HG03442 (cell line): ENCODE results near the gene PLEKHA7.

ENCODE experiments used
- ATAC-seq: cut with Tn5 transposase; IDR thresholded peaks from one replicate; pipeline ENCODE4 v1.9.1; 2021; ENCODE audit warnings: mild to moderate bottlenecking, moderate library complexity; ENCODE audit not compliant: unreplicated experiment

PLEKHA7 gene

DNA sequence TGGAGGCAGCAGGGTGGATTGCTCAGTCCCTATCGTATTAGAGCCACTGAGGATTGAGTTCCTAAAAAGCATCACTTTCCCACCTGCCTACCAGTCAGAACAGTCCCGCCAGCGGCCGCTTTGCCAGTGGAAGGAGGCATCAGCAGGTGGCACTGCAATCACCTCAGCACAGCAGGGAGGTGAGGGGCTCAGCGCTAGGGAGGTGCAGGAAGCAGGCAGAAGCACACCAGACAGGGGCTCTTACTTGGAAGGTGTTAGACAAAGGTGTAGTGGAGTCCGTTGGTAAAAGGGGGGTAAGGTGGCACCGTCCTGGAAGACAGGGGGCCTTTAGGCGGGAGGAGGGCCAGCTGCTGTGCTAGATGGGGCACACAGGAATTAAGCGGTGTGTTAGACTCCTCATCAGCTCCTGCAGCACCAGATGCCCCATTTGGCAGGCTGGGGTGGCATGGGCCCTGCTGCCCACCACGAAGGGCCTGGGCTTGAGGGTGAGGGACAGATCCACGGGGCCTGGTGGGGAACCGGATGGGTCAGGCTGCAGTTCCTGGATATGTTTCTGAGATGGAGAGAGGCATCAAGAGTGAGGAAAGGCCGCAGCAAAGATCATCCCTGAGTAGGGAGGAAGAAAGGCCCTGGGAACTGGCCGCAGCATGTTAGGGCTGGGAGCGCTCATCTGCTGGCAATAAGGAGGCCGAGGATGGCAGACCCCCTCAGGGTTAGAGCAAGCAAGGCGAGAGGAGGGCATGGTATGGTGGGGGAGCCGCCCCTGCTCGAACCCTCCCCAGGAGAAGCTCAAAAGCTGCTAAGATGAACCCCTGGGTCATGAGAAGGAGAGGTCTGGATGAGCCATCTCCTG, 233.3 kb downstream of the PLEKHA7 start:
- no peak for ATAC-seq

GRCh38 chr11:16780146-16780545, 234.1 kb downstream of the PLEKHA7 start:
- ATAC-seq = no peak

GRCh38 chr11:16779436-16779835, 234.8 kb downstream of the PLEKHA7 start:
- no peak for ATAC-seq

- ATAC-seq = no peak
These were observed 235.3 kb downstream of the PLEKHA7 start for GRCh38 chr11:16778876-16779275.

- ATAC-seq = no peak
These were observed 235.9 kb downstream of the PLEKHA7 start for GRCh38 chr11:16778286-16778685.

GRCh38 chr11:16777613-16777975, 236.6 kb downstream of the PLEKHA7 start:
- ATAC-seq = no peak

DNA sequence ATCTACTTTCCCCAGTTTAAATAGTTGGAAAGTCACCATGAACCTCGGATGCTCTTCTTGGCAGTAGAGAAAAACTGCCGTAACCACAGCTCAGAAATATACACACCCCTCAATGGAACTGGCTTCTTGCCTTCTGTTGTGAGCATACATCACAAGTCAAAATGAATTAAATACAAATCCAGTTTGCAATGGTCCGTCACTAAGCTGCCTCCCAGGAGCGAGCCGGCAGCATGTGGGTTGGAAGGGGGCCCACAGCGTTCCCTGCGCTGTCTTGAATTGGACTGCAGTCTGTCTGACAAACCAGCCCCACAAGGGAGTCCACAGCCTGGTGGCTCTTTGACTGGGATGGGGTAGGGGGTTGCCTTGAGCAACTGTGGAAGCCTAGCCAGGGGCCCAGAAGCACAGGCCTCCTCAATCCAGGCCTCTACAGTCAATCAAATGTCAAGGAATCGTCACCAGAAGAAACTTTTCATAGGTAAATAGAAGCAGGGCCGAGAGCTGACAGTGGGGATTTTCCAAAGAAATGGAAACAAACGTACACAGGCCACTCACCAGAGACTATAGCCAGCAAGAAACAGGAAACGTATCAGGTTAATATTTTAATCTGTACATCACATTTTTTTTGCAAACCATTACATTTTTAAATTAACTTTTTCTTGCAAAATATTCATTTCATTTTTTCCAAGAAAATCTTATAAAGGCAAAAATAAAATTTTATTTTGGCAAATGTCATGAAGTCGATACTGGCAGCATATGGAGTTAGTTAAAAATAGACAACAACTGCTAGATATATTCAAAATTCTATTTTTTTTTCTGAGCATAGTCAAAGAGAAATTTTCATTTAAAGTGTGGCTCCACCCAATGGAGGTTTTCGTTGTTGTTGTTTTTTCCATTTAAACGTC, 237.3 kb downstream of the PLEKHA7 start:
- no peak for ATAC-seq

DNA sequence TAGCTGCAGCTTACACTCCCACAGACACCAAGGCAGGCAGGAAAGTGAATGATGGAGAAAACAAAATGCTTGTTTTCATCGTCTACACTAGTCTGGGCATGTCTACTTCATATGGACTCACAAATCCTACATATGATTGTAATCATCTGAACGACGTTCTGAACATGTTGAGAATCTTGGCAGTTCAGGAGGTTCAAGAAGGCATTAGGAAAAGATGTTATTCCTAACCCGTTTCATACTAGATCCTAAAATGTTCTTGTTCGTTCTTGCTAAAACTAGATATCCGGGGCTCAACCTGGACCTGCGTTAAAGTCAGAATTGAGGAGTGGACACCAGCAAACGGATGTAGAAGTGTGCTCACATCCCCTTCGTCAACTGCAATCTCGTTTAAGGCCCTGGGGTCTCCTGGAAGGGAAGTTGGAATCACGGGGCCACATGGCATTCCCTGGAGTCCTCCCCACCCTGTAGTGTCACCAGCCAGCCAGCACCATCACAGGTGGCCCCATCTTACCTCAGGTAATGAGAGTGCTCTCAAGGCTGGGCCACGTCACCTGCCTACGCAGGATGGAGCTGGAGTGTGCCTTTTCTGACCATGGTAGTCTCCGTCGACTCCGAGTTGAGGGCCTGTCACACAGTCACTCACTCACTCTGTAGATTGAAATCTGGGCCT, 238.5 kb downstream of the PLEKHA7 start:
- ATAC-seq = no peak

- no peak for ATAC-seq
These were observed 239.1 kb downstream of the PLEKHA7 start for GRCh38 chr11:16774936-16775613.

DNA sequence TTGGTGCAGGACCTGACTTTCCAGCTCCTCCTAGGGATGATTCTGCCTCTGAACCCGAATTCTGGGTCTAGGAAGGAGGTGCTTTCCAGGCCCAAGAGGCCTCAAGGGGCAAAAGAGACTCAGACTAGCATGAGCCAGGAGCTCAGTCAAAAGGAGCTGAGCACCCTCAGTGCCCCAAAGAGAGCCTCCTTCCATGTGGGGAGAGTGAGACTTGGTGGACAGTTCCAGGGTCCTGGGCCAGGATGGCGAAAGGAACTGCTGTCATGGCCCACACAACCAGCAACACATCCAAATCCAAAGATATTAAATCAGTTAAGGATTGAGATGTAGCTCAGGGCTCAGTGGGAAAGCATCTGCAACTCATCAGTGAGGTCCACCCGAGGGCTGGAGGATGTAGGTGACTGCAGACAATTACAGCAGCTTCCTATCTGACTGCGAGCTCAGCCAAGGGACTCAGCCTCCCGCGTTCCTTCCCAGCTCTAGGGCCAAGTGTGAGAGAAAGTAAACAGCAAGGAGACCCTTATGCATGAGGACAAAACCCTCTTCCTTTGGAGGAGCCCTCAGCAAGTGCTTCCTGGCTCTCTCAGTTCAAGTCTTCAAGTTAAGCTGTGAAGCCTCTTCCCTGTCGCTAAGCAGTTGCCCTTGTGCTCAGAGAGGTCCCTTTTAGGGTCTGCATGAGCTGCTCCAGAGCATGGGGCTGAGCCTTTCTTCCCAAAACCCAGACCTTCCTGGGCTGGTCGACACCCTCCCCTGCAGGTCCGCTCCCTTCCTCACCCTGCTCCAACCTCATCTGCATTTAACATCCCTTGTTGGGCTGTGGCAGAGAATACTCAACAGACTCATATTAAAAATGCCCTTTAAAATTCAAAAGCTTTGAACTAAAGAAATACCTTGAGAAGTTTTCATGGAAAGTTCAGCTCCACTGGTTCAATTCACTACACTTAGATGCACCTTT, 240.0 kb downstream of the PLEKHA7 start:
- no peak for ATAC-seq

GRCh38 chr11:16772141-16772512, 242.1 kb downstream of the PLEKHA7 start:
- no peak for ATAC-seq

DNA sequence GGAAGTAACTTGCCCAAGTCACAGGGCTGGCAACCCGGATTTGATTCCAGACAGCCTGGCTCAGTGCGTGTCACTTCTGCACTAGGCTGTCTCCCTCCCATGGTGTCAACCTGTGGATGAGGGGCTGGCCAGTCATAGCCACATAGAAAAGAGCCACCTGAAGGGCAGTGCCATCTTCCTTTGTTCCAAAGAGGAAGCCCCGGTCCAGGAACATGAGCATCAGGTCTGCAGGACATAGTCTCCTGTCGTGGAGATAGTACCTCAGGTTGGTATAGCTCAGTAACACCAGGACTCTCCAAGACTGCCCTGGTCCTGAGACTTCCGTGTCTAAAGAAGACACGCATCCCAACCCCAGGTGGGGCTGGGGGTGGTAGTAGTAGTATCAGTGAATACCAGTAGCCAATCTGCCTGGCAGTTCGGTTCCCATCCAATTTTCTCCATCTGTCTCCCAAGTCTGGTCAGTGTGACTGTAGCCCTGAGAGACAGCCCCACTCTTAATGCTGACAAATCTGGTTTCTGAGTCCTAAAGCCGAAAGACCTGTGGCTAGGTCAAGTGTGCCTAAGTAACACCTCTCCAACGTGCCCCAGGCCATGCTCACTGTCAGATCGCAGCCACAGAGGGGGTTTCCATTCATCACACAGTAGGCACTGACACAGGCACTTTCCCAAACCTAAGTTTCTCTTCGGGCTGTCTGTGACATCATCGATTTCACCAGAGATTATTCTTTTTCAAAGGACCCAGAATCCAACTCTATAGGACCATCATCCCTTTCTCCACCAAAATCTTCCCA, 242.7 kb downstream of the PLEKHA7 start:
- peak; percentile 51 for ATAC-seq

DNA sequence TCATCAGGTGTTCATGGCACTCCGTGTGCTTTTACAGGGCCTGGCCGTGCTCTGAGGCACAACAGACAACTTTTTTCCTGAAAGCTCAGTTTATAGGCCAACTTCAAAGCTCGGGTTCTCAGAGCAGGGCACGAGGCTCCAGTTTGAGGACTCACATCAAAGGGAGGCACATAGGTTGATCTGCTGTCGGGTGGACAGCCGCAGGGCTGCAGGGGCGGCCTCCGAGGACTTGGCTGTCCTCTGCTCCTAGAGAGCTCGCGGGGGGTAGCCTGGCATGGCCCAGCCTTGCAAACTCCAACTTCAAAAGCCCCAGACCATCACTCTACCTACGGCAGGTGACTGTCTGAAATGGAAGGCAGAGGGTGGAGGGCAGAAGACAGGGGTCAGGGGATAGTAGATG, 244.2 kb downstream of the PLEKHA7 start:
- ATAC-seq = no peak

DNA sequence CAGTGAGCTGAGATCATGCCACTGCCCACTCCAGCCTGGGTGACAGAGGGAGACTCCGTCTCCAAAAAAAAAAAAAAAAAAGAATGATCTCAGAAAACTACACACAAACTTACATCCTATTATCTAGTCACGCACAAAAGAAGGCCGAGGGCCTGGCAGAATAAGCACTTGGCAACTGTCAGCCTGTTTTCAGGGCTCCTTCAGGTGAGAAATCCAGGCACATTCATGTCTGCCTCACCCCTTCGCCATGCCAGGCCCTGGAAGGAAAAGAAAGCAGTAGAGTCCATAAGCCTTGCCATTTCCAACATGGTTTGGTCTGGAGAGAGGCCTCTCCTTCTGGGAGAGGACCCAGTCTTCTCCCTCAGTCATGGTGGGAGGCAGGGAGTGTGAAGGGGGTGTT, 244.8 kb downstream of the PLEKHA7 start:
- no peak for ATAC-seq

- ATAC-seq = no peak
These were observed 246.3 kb downstream of the PLEKHA7 start for GRCh38 chr11:16767957-16768356.

DNA sequence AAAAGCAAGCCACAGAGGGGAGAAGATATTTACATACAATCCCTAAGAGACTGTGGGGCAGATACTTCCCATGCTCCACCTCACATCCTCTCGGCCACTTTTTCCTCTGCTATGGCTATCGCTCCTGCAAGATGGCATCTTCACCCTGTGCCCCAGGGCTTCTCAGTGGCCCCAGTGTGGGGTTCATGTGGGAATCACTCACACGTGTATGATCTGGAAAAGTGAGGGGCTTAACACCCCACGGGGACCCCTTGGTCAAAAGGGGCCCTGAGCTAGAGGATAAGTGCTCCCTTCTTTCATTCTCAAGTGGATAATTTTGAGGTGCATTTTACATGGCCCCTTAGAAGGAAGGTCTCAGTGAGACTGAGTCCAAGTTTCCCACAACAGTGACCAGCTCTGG, 247.1 kb downstream of the PLEKHA7 start:
- no peak for ATAC-seq

GRCh38 chr11:16764888-16765287, 249.3 kb downstream of the PLEKHA7 start:
- no peak for ATAC-seq

DNA sequence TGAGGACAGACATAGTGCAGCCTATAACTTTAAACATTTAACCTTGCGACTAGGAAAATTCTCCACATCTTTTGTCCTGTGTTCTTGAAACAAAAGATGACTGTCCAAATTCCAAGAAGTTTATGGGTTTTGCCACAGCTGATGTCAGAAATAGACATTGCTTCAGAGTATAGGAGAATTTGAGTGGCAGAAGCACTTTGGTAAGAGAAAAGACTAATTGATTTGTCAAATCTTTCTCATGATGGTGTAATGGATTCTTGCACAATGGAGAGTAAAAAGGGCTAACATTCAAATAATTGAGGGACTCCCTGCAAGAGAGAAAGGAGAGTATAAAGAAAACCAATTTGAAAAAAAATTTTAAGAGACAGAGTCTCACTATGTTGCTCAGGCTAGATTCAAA, 250.5 kb downstream of the PLEKHA7 start:
- ATAC-seq = no peak
